ENCODE results near the gene ZNF580.

GRCh38 chr19:55654868-55655647 lies 14.3 kb downstream of the ZNF580 start, which contains the start of gene U2AF2:
- TF ChIP-seq TCF4 (CRISPR knock-in tag; IDR thresholded peaks at IDR 0.05; ENCODE audit: borderline replicate concordance) (no peak), RARB (CRISPR knock-in tag; IDR thresholded peaks at IDR 0.05) (no peak), ESRRG (CRISPR knock-in tag; IDR thresholded peaks at IDR 0.05) (no peak), ZFP3 (CRISPR knock-in tag; IDR thresholded peaks at IDR 0.05) (no peak), ZNF565 (CRISPR knock-in tag; conservative IDR thresholded peaks at IDR 0.05; ENCODE audit: low read depth) (no peak), ZFP30 (CRISPR knock-in tag; IDR thresholded peaks at IDR 0.05) (no peak), ARNTL (CRISPR knock-in tag; IDR thresholded peaks at IDR 0.05; ENCODE audit: borderline replicate concordance, low read depth) (no peak), GLIS3 (CRISPR knock-in tag; IDR thresholded peaks at IDR 0.05) (no peak), TOX (CRISPR knock-in tag; IDR thresholded peaks at IDR 0.05; ENCODE audit: borderline replicate concordance) (no peak), SNAI2 (CRISPR knock-in tag; IDR thresholded peaks at IDR 0.05) (no peak), POU6F1 (CRISPR knock-in tag; IDR thresholded peaks at IDR 0.05; ENCODE audit: borderline replicate concordance, low read depth) (no peak), PPARA (CRISPR knock-in tag; IDR thresholded peaks at IDR 0.05; ENCODE audit: borderline replicate concordance) (no peak), ZNF70 (CRISPR knock-in tag; IDR thresholded peaks at IDR 0.05) (no peak)
- TF ChIP-seq, protein P1, sequence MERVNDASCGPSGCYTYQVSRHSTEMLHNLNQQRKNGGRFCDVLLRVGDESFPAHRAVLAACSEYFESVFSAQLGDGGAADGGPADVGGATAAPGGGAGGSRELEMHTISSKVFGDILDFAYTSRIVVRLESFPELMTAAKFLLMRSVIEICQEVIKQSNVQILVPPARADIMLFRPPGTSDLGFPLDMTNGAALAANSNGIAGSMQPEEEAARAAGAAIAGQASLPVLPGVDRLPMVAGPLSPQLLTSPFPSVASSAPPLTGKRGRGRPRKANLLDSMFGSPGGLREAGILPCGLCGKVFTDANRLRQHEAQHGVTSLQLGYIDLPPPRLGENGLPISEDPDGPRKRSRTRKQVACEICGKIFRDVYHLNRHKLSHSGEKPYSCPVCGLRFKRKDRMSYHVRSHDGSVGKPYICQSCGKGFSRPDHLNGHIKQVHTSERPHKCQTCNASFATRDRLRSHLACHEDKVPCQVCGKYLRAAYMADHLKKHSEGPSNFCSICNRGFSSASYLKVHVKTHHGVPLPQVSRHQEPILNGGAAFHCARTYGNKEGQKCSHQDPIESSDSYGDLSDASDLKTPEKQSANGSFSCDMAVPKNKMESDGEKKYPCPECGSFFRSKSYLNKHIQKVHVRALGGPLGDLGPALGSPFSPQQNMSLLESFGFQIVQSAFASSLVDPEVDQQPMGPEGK (CRISPR knock-in tag; IDR thresholded peaks at IDR 0.05; ENCODE audit: borderline replicate concordance), result no peak
